SU-DHL-6 (cell line): Measurements from ENCODE around the gene SPINK14.

Experiments used
- H2AFZ ChIP-seq: fragments of 200-600 bp; sonication (generic); 2 replicates; pipeline ENCODE4 v1.6.1; 2014; ENCODE audit warnings: low read depth, mild to moderate bottlenecking, moderate library complexity, mixed read lengths, antibody characterized with exemption, low read length; ENCODE audit not compliant: severe bottlenecking
- H3F3A ChIP-seq: fragments of 200-600 bp; shearing (Covaris generic); 2 replicates; pipeline ENCODE4 v1.6.0; 2016; ENCODE audit warnings: antibody characterized with exemption, mild to moderate bottlenecking; ENCODE audit not compliant: insufficient read depth
- H3K27ac ChIP-seq: fragments of 200-600 bp; sonication (generic); 2 replicates; pipeline ENCODE4 v1.5.1; 2016; ENCODE audit warnings: low read depth, mild to moderate bottlenecking, low read length, moderate library complexity, mixed read lengths
- H3K27me3 ChIP-seq: fragments of 200-600 bp; sonication (generic), shearing (Covaris generic); 2 replicates; pipeline ENCODE4 v1.6.0; 2014; ENCODE audit warnings: mild to moderate bottlenecking, low read length
- H3K36me3 ChIP-seq: fragments of 200-600 bp; sonication (generic); 2 replicates; pipeline ENCODE4 v1.6.1; 2014; ENCODE audit warnings: mild to moderate bottlenecking, low read length, mixed read lengths
- H3K4me2 ChIP-seq: fragments of 300-600, 200-600 bp; shearing (Covaris generic), sonication (generic); 2 replicates; pipeline ENCODE4 v1.6.0; 2014; ENCODE audit warnings: low read length, low read depth, mild to moderate bottlenecking; ENCODE audit not compliant: poor library complexity, severe bottlenecking
- H3K4me3 ChIP-seq: fragments of 200-600 bp; sonication (generic); 2 replicates; pipeline ENCODE4 v1.5.1; 2014; ENCODE audit warnings: antibody characterized with exemption, low read length, mild to moderate bottlenecking, mixed read lengths; ENCODE audit not compliant: insufficient read depth, poor library complexity, severe bottlenecking
- H3K79me2 ChIP-seq: fragments of 200-600 bp; sonication (generic); 2 replicates; pipeline ENCODE4 v1.6.1; 2014; ENCODE audit warnings: mild to moderate bottlenecking, low read length, moderate library complexity; ENCODE audit not compliant: insufficient read depth
- H3K9ac ChIP-seq: fragments of 200-600 bp; sonication (generic); 2 replicates; pipeline ENCODE4 v1.7.0; 2014; ENCODE audit warnings: mild to moderate bottlenecking, low read length
- H3K9me2 ChIP-seq: fragments of 200-600 bp; sonication (generic); replicated peaks from 2 replicates; pipeline ENCODE4 v1.6.1; 2014; ENCODE audit warnings: low read length; ENCODE audit not compliant: insufficient read depth
- H3K9me3 ChIP-seq: fragments of 200-600 bp; sonication (generic); 2 replicates; pipeline ENCODE4 v1.6.1; 2014; ENCODE audit warnings: low read length, mixed read lengths; ENCODE audit not compliant: insufficient read depth
- H4K20me1 ChIP-seq: fragments of 200-600 bp; sonication (generic); 2 replicates; pipeline ENCODE4 v1.6.1; 2014; ENCODE audit warnings: low read depth, mild to moderate bottlenecking, antibody characterized with exemption, low read length, moderate library complexity, mixed read lengths
- CTCF ChIP-seq: fragments of 200-600 bp; sonication (generic); IDR thresholded peaks from one replicate; pipeline ENCODE4 v1.5.1; 2017; ENCODE audit warnings: antibody characterized with exemption, mild to moderate bottlenecking, low read length, moderate library complexity; ENCODE audit not compliant: insufficient read depth, poor library complexity, severe bottlenecking
- EZH2phosphoT487 ChIP-seq: fragments of 200-600 bp; sonication (generic), shearing (Covaris generic); conservative IDR thresholded peaks from 2 replicates; pipeline ENCODE4 v1.6.1; 2018; ENCODE audit warnings: mild to moderate bottlenecking, antibody characterized with exemption, low read length, moderate library complexity, mixed read lengths

Gene SPINK14

GRCh38 chr5:148205865-148206264 is 37.5 kb downstream of the SPINK14 start:
- H4K20me1 ChIP-seq, result no peaks in the 10 kb centered on the region
- H3K9me2 ChIP-seq, result no peaks in the 10 kb centered on the region
- no peak for TF ChIP-seq CTCF
- TF ChIP-seq EZH2phosphoT487, result no peak
- H3K79me2 ChIP-seq, result no peaks in the 10 kb centered on the region
- no peak overlapping the region for H2AFZ ChIP-seq
- H3F3A ChIP-seq, result no peaks in the 10 kb centered on the region
- H3K9ac ChIP-seq, result no peak overlapping the region
- H3K4me3 ChIP-seq, result no peak overlapping the region
- H3K4me2 ChIP-seq, result no peak overlapping the region
- H3K36me3 ChIP-seq, result no peaks in the 10 kb centered on the region
- no peak overlapping the region for H3K27ac ChIP-seq
- H3K27me3 ChIP-seq, result no peaks in the 10 kb centered on the region
- H3K9me3 ChIP-seq, result no peaks in the 10 kb centered on the region

GRCh38 chr5:148206620-148207019 is 38.3 kb downstream of the SPINK14 start:
- Histone ChIP-seq H3K9me2 (no peaks in the 10 kb centered on the region), H3K9ac (no peak overlapping the region), H3K4me3 (no peak overlapping the region), H3K27me3 (no peaks in the 10 kb centered on the region), H3F3A (no peaks in the 10 kb centered on the region), H3K36me3 (no peaks in the 10 kb centered on the region), H2AFZ (no peak overlapping the region), H3K9me3 (no peaks in the 10 kb centered on the region), H3K79me2 (no peaks in the 10 kb centered on the region), H3K27ac (no peak overlapping the region), H4K20me1 (no peaks in the 10 kb centered on the region), H3K4me2 (no peak overlapping the region)
- TF ChIP-seq CTCF (no peak), EZH2phosphoT487 (no peak)

- no peak overlapping the region for H3K9ac ChIP-seq
- no peak overlapping the region for H3K4me2 ChIP-seq
- no peaks in the 10 kb centered on the region for H3F3A ChIP-seq
- TF ChIP-seq EZH2phosphoT487 (no peak), CTCF (no peak)
- no peaks in the 10 kb centered on the region for H3K79me2 ChIP-seq
- H3K9me3 ChIP-seq, result no peaks in the 10 kb centered on the region
- no peaks in the 10 kb centered on the region for H3K27me3 ChIP-seq
- H3K27ac ChIP-seq, result no peak overlapping the region
- no peaks in the 10 kb centered on the region for H3K9me2 ChIP-seq
- H2AFZ ChIP-seq, result no peak overlapping the region
- no peaks in the 10 kb centered on the region for H3K36me3 ChIP-seq
- no peak overlapping the region for H3K4me3 ChIP-seq
- H4K20me1 ChIP-seq, result no peaks in the 10 kb centered on the region
Observed at GRCh38 chr5:148208226-148208625, 39.9 kb downstream of the SPINK14 start.
